HG03432 (cell line): ENCODE measurements around the gene TSPAN4.

ENCODE experiments used
- ATAC-seq: cut with Tn5 transposase; IDR thresholded peaks from one replicate; pipeline ENCODE4 v1.9.1; 2021; ENCODE audit warnings: mild to moderate bottlenecking, moderate library complexity; ENCODE audit not compliant: unreplicated experiment

Gene TSPAN4

GRCh38 chr11:905952-906351 is 63.3 kb downstream of the TSPAN4 start:
- no peak for ATAC-seq

- no peak for ATAC-seq
These were observed 65.0 kb downstream of the TSPAN4 start for GRCh38 chr11:907668-908067.

GRCh38 chr11:908273-908672 is 65.6 kb downstream of the TSPAN4 start:
- ATAC-seq: no peak

- no peak for ATAC-seq
These were observed 66.8 kb downstream of the TSPAN4 start for GRCh38 chr11:909406-909805.

GRCh38 chr11:910044-910588 is 67.5 kb downstream of the TSPAN4 start:
- peak; percentile 3 for ATAC-seq

- peak; percentile 88 for ATAC-seq
These were observed 68.0 kb downstream of the TSPAN4 start, which contains the start of gene CHID1 for GRCh38 chr11:910589-911030. Gene CHID1, minus strand, starts transcription at chr11:910810. Its CDS starts 5,994 bp downstream, at chr11:904816.

- ATAC-seq: no peak
These were observed 68.6 kb downstream of the TSPAN4 start for GRCh38 chr11:911031-911889.

- ATAC-seq: no peak
These were observed 69.2 kb downstream of the TSPAN4 start for GRCh38 chr11:911890-912219.

- no peak for ATAC-seq
These were observed 69.6 kb downstream of the TSPAN4 start for GRCh38 chr11:912266-912665.

- no peak for ATAC-seq
These were observed 70.4 kb downstream of the TSPAN4 start for GRCh38 chr11:913043-913442.

- no peak for ATAC-seq
These were observed 71.6 kb downstream of the TSPAN4 start for GRCh38 chr11:914204-914603.

- ATAC-seq: no peak
These were observed 72.3 kb downstream of the TSPAN4 start for GRCh38 chr11:914747-915501.
